Measurements from ENCODE around the gene OSBPL5.

- TF ChIP-seq EZH2 (IDR thresholded peaks at IDR 0.05; ENCODE audit: low read depth) (no peak), CTCF (conservative IDR thresholded peaks at IDR 0.05) (no peak)
Measured at GRCh38 chr11:3206922-3207204, 41.8 kb upstream of the OSBPL5 start.
